ENCODE measurements around the gene VAC14.
"Not testable (repeated sequence)": the region's sequence is repeated elsewhere in the genome, so short reads cannot be mapped to it uniquely, and the experiment has no call there.

VAC14 gene

DNA sequence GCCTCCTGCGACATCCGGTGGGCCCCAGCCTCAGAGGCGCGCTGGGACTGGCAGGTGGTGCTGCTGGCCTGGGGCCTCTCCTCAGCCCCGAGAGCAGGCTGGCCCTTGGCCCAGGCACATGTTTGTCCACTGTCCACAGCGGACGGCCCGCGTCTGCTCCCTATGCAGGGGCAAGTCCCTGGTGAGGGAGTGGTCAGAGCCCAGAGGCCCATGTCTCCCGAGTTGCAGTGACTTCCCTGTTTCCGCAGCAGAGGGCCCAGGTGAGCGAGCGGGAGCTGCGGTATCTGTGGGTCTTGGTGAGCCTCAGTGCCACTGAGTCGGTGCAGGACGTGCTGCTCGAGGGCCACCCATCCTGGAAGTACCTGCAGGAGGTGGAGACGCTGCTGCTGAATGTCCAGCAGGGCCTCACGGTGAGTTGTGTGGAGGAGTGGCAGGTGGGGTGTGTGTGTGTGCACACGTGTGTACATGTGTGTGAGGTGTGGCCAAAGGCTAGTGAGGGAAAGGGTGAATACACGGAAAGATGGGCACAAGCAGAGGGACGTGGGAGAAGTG is 144.2 kb downstream of the VAC14 start:
- DNase-seq: no peak

DNA sequence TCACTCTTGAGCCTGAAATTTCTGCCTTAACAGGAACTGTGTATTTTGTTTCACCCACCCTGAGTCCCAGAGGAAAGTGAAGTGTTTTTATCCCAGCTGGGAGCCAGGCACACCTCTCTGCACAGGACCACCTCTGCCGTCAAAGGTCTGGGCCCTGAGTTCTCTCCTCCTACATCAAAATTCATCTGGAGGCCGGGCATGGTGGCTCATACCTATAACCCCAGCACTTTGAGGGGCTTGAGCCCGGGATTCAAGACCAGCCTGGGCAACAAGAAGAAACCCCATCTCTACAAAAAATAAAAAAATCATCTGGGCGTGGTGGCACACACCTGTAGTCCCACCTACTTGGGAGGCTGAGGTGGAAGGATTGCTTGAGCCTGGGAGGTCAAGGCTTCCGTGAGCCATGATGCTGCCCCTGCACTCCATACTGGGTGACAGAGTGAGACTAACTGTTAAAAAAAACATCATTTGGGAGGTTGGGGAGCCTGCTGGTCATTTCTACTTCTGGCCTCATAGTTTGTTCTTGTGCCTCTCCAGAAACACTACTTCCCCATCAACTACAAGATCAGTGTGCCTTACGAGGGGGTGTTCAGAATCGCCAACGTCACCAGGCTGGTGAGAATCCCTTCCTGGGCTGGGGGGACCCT is 144.8 kb downstream of the VAC14 start:
- DNase-seq: no peak

DNA sequence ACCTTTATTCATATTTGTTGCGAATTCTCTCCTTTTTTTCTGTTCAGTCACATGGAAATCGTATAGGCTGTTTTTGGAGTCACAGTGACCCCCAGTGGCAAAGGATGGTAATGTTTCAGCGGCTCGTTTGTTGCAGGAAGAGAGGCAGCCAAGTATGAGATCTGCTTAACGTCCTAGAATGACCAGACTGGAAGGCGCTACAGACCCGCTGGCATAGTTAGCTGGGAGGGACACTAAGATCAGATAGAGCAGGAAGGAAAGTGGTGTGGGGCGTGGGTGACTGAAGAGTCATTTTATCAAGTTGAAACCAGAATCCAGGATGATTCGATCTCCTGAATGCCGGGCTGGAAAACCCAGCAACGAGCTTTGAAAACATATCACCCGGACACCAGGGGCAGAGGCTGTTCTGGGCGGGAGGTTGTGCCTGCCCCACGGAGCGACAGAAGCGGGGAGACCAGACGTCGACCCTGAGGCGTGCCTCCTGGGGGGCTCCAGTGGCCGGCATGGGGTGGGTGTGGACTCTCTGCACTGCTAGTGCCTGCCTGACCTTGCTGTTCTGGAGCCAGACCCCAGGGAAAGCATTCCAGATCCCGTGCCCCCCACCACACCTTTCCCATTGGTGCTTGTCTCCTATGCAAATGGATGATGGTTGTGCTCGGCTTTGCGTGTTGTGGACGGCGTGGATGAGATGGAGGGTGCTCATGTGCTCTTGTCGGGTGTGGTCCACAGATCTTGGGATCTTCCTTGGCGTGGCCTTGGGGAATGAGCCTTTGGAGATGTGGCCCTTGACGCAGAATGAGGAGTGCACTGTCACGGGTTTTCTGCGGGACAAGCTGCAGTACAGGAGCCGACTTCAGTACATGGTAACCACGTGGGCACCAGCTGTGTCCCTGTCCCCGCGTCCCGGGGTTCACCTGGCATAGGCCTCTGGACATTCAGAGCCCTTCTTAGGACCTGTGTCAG is 146.9 kb downstream of the VAC14 start:
- peak; percentile 48 for DNase-seq

- no peak for DNase-seq
Observed at GRCh38 chr16:70653406-70653805, 147.6 kb downstream of the VAC14 start.

GRCh38 chr16:70652322-70652721 is 148.6 kb downstream of the VAC14 start:
- no peak for DNase-seq

DNA sequence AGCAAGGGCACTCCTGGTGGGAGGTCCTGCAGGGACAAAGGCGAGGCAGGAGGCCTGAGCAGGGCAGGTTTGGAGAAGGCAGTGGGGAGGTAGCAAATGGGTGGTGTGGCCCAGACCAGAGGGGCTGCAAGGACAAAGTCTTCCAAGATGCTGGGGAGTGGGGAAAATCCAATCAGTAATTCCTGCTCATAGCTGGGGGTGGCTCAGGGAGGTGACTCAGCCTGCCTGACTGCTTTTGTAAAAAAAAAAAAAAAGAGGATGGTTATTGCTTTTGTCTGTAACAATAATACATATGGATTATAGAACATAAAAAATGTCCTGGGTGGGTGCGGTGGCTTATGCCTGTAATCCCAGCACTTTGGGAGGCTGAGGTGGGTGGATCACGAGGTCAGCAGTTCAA is 149.4 kb downstream of the VAC14 start:
- DNase-seq: no peak

- DNase-seq: no peak
Observed at GRCh38 chr16:70650216-70650615, 150.7 kb downstream of the VAC14 start.

DNA sequence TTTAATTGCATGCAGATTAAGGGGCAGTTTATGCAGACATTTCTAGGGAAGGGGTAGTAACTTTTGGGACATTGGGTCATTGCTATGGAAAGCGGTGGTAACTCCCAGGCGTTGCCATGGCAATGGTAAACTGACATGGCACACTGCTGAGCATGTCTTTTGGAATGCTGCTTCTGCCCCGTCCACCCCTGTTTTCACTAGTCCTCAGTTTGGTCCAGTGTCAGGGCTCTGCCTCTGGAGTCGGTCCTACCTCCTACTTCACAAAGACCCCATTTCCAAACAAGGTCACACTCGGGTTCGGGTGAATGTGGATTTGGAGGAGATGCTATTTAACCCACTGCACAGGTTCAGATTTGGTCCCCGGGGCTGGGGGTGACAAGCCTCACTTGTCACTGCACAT is 151.7 kb downstream of the VAC14 start:
- DNase-seq: no peak

DNA sequence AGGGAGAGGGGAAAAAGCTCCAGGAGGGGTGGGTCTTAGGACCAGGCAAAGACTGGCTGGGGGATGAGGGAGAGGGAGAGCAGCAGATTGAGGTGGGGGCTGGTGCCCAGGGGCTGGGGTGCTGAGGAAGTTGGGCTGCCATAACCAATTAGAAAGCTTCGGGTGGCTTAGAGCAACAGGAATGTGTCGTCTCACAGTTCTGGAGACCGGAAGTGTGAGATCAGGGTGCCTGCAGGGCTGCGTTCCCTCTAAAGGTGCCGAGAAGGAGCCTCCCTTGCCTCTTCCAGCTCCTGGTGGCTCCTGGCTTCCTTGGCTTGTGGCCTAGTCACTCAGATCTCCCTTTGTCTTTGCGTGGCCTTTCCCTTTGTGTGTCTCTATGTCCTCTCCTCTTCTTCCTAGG is 152.4 kb downstream of the VAC14 start:
- DNase-seq: no peak

DNA sequence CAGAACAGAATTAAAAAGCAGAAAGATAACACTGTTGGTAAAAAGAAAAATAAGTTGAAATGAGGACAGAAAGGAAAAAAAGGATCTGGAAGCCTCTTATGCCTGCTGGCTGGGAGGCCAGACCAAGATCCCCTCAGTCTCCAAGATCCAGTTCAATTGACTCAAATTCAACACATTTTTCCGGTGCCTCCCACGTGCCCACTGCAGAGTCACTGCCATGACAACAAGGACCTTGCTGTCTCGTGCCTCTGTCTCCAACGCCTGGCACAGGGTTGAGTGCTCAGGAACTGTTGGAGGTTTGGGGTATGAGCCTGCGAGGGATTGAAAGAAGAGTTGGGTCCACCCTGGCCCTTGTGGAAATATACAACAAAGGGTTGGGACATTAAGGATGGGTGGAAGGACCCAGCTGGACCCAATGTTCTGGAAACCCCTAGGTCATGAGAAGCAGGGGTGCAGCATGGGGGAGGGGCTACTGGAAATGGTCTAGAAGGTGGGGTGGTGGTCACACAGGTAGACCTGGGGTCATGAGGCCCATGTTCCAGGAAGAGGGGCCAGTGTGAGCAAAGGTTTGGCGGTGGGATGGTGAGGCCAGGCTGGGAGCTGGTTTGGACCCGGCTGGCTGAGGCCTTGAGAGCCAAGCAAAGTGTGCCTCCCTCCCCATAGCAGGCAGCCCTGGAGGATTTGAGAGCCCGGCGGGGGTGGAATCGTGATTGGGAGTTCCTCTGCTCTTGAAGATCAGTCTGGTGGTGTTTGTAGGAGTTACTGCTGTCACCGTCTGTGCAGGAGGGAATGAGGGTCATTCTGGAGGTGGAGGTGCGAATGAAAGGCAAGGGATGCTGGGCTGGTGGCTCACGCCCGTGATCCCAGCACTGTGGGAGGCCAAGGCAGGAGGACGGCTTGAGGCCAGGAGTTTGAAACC is 153.3 kb downstream of the VAC14 start:
- DNase-seq: no peak

- no peak for DNase-seq
Observed at GRCh38 chr16:70646260-70647241, 154.4 kb downstream of the VAC14 start, which contains the start of gene IL34. Gene IL34 (plus strand): TSS chr16:70646559. CDS start chr16:70646948, 389 bp downstream.

- no peak for DNase-seq
Observed at GRCh38 chr16:70644763-70645597, 156.0 kb downstream of the VAC14 start.

- DNase-seq: not testable (repeated sequence)
Observed at GRCh38 chr16:70643264-70643663, 157.7 kb downstream of the VAC14 start.

DNA sequence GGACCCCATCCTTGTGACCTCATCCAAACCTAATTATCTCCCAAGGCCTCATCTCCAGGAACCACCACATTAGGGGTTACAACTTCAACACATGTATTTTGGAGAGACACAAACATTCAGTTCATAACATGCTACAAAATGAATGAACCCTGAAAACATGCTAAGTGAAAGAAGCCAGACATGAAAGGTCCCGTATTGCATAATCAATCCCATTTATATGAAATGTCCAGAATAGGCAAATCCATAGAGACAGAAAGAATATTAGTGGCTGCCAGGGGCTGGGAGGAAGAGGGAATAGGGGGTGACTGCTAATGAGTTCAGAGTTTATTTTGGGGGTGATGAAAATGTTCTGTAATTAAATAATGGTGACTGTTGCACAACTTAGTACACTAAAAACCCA is 158.3 kb downstream of the VAC14 start:
- no peak for DNase-seq

GRCh38 chr16:70638814-70639792 is 161.9 kb downstream of the VAC14 start:
- no peak for DNase-seq

Measured in NCI-H2029 treated with DMSO at 0.1 percent for 48 hours (cell line).